LNCaP clone FGC (cell line): ENCODE data around the gene TBC1D10A.

Source experiments
- DNase-seq: peaks from one replicate; pipeline ENCODE4 v3.0.0-alpha.2; 2011; ENCODE audit warnings: low read depth
- H3K4me3 ChIP-seq: 2 replicates; pipeline ENCODE4 v1.5.1; 2011; ENCODE audit warnings: mild to moderate bottlenecking, low read depth, low read length, control low read depth
- TF ChIP-seq, protein P1 (sequence below): IDR thresholded peaks from 2 replicates; pipeline ENCODE4 v1.5.1; 2012; ENCODE audit warnings: mild to moderate bottlenecking; ENCODE audit not compliant: control insufficient read depth, insufficient read depth; ENCODE audit errors: extremely low read depth

TBC1D10A gene

DNA sequence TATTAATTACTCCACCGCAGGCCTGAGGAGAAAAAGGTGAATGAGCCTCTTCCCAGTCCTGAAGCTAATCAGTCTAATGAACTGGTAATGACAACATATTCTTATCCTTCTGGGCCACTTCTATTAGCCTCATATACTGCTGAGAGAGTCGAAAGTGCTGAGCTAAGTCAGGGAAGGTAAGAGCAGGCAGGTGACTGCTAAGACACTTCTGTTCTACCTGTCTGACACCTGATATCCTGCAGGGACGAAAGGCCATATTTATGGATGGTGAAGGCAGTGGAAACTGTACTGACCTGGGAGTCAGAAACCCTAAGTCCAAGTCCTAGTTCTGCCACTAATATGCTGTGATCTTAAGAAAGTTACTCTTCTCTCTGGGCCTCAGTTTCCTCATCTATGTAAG lies 3.5 kb downstream of the TBC1D10A start:
- H3K4me3 ChIP-seq, result no peak overlapping the region
- DNase-seq, result no peak
- TF ChIP-seq, protein P1, sequence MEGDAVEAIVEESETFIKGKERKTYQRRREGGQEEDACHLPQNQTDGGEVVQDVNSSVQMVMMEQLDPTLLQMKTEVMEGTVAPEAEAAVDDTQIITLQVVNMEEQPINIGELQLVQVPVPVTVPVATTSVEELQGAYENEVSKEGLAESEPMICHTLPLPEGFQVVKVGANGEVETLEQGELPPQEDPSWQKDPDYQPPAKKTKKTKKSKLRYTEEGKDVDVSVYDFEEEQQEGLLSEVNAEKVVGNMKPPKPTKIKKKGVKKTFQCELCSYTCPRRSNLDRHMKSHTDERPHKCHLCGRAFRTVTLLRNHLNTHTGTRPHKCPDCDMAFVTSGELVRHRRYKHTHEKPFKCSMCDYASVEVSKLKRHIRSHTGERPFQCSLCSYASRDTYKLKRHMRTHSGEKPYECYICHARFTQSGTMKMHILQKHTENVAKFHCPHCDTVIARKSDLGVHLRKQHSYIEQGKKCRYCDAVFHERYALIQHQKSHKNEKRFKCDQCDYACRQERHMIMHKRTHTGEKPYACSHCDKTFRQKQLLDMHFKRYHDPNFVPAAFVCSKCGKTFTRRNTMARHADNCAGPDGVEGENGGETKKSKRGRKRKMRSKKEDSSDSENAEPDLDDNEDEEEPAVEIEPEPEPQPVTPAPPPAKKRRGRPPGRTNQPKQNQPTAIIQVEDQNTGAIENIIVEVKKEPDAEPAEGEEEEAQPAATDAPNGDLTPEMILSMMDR, result no peak

DNA sequence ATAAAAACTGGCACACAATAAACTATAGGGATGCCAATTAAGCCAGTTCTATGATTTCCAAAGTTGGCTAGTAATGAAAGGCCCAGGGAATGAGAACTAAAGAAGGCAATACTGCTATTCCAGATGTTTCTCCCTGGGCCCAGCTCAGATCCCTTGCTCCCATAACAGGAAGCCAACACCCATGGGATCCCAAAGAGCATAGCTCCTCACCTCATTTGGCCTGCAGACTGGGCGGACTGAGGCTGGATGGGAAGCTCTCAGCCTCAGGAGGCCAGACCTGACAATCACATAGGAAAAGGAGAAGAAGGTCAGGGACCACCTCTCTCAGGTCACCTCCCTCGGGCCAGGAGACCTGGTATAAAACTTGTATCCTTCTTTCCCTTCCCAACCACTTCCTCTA lies 5.3 kb downstream of the TBC1D10A start:
- no peak overlapping the region for H3K4me3 ChIP-seq
- no peak for DNase-seq
- TF ChIP-seq, protein P1, result no peak

DNA sequence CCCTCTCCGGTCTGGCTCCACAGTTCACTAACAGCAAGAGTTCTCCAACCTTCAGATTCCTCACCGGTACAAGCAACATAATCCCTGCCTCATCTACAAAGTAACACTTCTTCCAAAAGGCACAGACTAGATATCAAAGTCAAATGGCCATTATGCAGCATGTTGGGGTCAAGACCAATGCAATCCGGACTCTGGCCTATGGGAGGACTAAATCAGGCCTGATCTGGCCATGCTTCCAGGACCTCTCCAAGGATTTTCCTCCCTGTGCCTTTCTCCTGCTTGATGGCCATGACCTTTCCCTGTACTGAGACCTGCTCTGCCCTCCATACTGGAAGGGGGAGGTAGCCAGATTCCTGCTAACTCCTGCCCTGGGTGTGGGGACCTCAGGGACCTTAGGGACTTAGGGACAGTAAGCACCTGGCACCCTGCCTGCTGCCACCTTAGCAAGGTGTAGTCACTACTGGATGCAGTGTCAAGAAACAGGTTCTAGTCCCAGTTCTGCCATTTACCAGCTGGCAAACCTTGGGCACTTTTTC lies 6.7 kb downstream of the TBC1D10A start:
- no peak overlapping the region for H3K4me3 ChIP-seq
- no peak for DNase-seq
- TF ChIP-seq, protein P1, result no peak

DNA sequence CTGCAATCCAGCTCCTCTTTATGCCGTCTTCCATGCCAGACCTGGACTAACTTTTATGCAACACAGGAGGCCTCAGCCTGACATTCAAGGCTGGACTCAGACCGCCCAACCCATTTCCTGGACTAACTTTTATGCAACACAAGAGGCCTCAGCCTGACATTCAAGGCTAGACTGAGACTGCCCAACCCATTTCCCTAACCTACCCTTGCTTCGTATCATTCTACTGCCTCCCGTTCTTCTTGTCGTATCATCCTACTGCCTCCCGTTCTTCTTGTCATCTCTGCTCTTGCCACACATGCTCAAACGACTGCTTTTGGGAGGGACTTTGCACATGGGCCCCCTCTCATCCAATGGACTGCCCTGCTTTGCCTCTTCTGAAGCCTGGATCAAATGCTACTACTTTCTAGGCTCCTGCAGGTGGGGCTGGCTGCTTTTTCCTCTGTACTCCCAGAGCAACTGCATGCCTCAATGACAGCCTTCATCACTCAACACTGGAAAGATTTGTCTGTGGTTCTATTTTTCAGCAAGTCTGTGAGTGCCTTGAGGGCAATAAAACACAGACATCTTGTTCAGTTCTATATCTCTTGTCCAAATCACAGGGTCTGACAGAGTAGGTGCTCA lies 7.8 kb downstream of the TBC1D10A start:
- no peak overlapping the region for H3K4me3 ChIP-seq
- TF ChIP-seq, protein P1, result no peak
- no peak for DNase-seq

DNA sequence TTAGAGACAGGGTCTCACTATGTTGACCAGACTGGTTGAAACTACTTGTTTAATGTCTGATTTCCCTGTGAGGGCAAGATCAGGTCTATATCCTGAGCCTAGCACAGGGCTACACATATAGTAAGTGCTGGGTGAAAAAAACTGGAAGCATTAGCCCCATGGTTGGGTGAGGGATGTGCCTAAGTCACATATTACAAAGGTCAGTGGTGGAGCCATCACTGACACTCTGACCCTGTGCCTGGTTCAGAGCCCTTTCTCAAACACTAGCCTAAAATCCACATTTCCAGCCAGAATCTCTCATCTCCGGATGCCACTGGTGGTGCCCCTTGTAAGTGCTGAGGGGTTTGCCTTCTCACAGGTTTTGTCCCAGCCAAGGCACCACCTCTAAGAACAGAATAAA lies 9.0 kb downstream of the TBC1D10A start:
- H3K4me3 ChIP-seq, result no peak overlapping the region
- DNase-seq, result no peak
- TF ChIP-seq, protein P1, result no peak

DNA sequence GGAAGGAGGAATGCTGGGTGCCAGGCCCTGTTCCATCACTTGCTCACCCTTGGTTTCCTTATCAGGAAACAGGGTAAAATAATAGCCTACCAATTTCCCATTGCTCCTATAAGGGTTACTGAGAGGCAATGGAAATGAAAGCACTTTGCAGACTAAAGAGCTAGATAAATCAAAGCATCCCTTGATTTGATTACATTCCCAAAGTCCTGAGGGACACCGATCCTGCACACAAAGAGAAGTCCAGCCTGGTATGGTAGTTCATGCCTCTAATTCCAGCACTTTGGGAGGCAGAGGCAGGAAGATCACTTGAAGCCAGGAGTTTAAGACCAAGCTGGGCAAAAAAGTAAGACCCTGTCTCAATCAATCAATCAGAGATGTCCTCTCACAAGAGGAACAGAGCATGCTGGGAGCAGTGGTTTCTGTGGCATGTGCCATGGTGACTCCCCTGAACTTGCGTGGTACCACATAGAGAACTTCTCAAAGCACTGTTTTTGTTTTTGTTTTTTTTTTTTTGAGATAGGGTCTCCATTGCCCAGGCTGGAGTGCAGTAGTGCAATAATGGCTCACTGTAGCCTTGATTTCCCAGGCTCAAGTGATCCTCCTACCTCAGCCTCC lies 10.7 kb downstream of the TBC1D10A start:
- no peak overlapping the region for H3K4me3 ChIP-seq
- TF ChIP-seq, protein P1, result no peak
- DNase-seq, result no peak
